Measurements from ENCODE around the gene IRF5.

- TF ChIP-seq FOXA1 (IDR thresholded peaks at IDR 0.05) = no peak
- no peak for TF ChIP-seq PKNOX1 (IDR thresholded peaks at IDR 0.05)
- TF ChIP-seq ELF4 (IDR thresholded peaks at IDR 0.05) = no peak
Observed at GRCh38 chr7:128954150-128954549, 16.4 kb downstream of the IRF5 start.
